Aorta (tissue), 5 donors: Measurements from ENCODE around the gene HCN1. TPM values are rescaled to one million over a fixed set of nuclear protein-coding genes. Genes with fewer than 3 reads are reported as not detected.

Source experiments
- ATAC-seq: fragments of 200-7000 bp; cut with Tn5 transposase; one replicate; pipeline ENCODE4 v1.9.1; 2022; ENCODE audit warnings: moderate library complexity; ENCODE audit not compliant: low FRiP score
- DNase-seq, 2 donors: peaks; one replicate each; pipeline ENCODE4 v3.0.0-alpha.2; 2020
- H3K27ac ChIP-seq, 2 donors: one replicate each; pipeline ENCODE4 v1.5.1; 2013; ENCODE audit warnings: low read length in 2 of 2, mild to moderate bottlenecking in 2 of 2, moderate library complexity in 2 of 2, control low read depth in 1 of 2, inconsistent platforms in 1 of 2, low read depth in 1 of 2
- H3K27me3 ChIP-seq, 2 donors: one replicate each; pipeline ENCODE4 v1.6.1; 2013; ENCODE audit warnings: control low read depth in 1 of 2, low read length in 1 of 2, mild to moderate bottlenecking in 1 of 2, moderate library complexity in 1 of 2; ENCODE audit not compliant: insufficient read depth in 2 of 2, control insufficient read depth in 1 of 2
- H3K36me3 ChIP-seq, 2 donors: one replicate each; pipeline ENCODE4 v1.6.1; 2013; ENCODE audit warnings: control low read depth in 1 of 2, low read length in 1 of 2, mild to moderate bottlenecking in 1 of 2; ENCODE audit not compliant: insufficient read depth in 2 of 2, control insufficient read depth in 1 of 2
- H3K4me1 ChIP-seq, 2 donors: one replicate each; pipeline ENCODE4 v1.6.1; 2013; ENCODE audit warnings: low read length in 2 of 2, control low read depth in 1 of 2, mild to moderate bottlenecking in 1 of 2, moderate library complexity in 1 of 2; ENCODE audit not compliant: insufficient read depth in 2 of 2, control insufficient read depth in 1 of 2
- H3K4me3 ChIP-seq, 2 donors: one replicate each; pipeline ENCODE4 v1.5.1; 2013; ENCODE audit warnings: low read length in 2 of 2, control low read depth in 1 of 2, mild to moderate bottlenecking in 1 of 2
- H3K9me3 ChIP-seq: one replicate; pipeline ENCODE4 v1.6.1; 2013; ENCODE audit warnings: mild to moderate bottlenecking, low read length; ENCODE audit not compliant: control insufficient read depth
- WGBS, 2 donors: extraction: QIAGEN DNeasy Blood & Tissue Kit; methylation state at CpG; one replicate each; pipeline ENCODE4 v1.1.7; 2013; 5-methylcytosine and 5-hydroxymethylcytosine counted together
- intact Hi-C, 2 donors: fragments of 100-400 bp; cut with DNase I; formaldehyde crosslinking; loops; one replicate each; pipeline versions ENCODE4 v1.14.2 to v1.15.0; 2022
- polyA plus RNA-seq, 2 donors: library from polyadenylated mRNA; stranded (reverse); fragments of 200-250 nt; gene quantifications; one replicate each; pipeline ENCODE4 v1.2.3, GENCODE V29; 2013
- total RNA-seq, 2 donors: library from RNA; stranded (reverse); fragmentation: NEBNext Ultra II Directional; extraction: Animal tissue kit (Norgen Biotek cat#: 25700); gene quantifications; one replicate each; pipeline ENCODE4 v1.2.1, GENCODE V29; 2021
- donor health status: healthy with polysubstance abuse.
- donor health status: Bipolar disorder and iron deficiency.
- donor health status: DM: no; HTN: no; CAD: no.
- donor health status: DM: no; HTN: no; CAD: no.
- donor health status: DM: yes; HTN: yes; CAD: no.

Gene HCN1
- total and polyA plus RNA-seq, 4 donors, result 0.18 TPM; not detected in 3

GRCh38 chr5:45277860-45278259, 418.3 kb downstream of the HCN1 start:
- H3K27ac ChIP-seq, result no peak overlapping the region
- no peaks in the 10 kb centered on the region for H3K27me3 ChIP-seq
- intact Hi-C loops, result no loop called here
- no peak for DNase-seq
- H3K4me3 ChIP-seq, result no peak overlapping the region
- no peaks in the 10 kb centered on the region for H3K36me3 ChIP-seq
- H3K4me1 ChIP-seq, result no peaks in the 10 kb centered on the region
- WGBS, 2 donors, result 64 to 65% methylated on average over 2 of the region's 2 CpGs
- no peaks in the 10 kb centered on the region for H3K9me3 ChIP-seq
- ATAC-seq, result no peak

GRCh38 chr5:45274241-45274640, 421.9 kb downstream of the HCN1 start:
- Histone ChIP-seq H3K4me3 (no peak overlapping the region), H3K36me3 (no peaks in the 10 kb centered on the region), H3K27me3 (no peaks in the 10 kb centered on the region), H3K9me3 (no peaks in the 10 kb centered on the region), H3K4me1 (no peaks in the 10 kb centered on the region), H3K27ac (no peak overlapping the region)
- intact Hi-C loops, result no loop called here
- WGBS, 2 donors, result 50 to 60% methylated on average over 2 of the region's 2 CpGs
- DNase-seq (no peak), ATAC-seq (no peak)

GRCh38 chr5:45271626-45272025, 424.6 kb downstream of the HCN1 start:
- Histone ChIP-seq H3K36me3 (no peaks in the 10 kb centered on the region), H3K4me1 (no peaks in the 10 kb centered on the region), H3K9me3 (no peaks in the 10 kb centered on the region), H3K27ac (no peak overlapping the region), H3K27me3 (no peaks in the 10 kb centered on the region), H3K4me3 (no peak overlapping the region)
- intact Hi-C loops, result no loop called here
- 6 to 14% methylated on average over 1 of the region's 1 CpG for WGBS, 2 donors
- ATAC-seq (no peak), DNase-seq (no peak)

- Histone ChIP-seq H3K27ac (no peak overlapping the region), H3K27me3 (no peaks in the 10 kb centered on the region), H3K9me3 (no peaks in the 10 kb centered on the region), H3K4me1 (no peaks in the 10 kb centered on the region), H3K4me3 (no peak overlapping the region), H3K36me3 (no peaks in the 10 kb centered on the region)
- ATAC-seq, result no peak
- intact Hi-C loops, result no loop called here
- DNase-seq, result no peak
- WGBS, 2 donors, result 76 to 79% methylated on average over 1 of the region's 1 CpG
Observed at GRCh38 chr5:45264447-45264846, 431.7 kb downstream of the HCN1 start.

GRCh38 chr5:45262061-45262590, 434.1 kb downstream of the HCN1 start:
- Histone ChIP-seq H3K9me3 (no peaks in the 10 kb centered on the region), H3K36me3 (no peaks in the 10 kb centered on the region), H3K27me3 (no peaks in the 10 kb centered on the region), H3K4me3 (no peak overlapping the region), H3K4me1 (no peaks in the 10 kb centered on the region), H3K27ac (no peak overlapping the region)
- ATAC-seq (peak; percentile 59), DNase-seq (no peak)
- intact Hi-C loops, result no loop called here
- 92 to 96% methylated on average over 29 of the region's 29 CpGs for WGBS, 2 donors

- no peaks in the 10 kb centered on the region for H3K36me3 ChIP-seq
- H3K4me3 ChIP-seq, result no peak overlapping the region
- no peak for DNase-seq
- H3K4me1 ChIP-seq, result no peaks in the 10 kb centered on the region
- ATAC-seq, result no peak
- no peak overlapping the region for H3K27ac ChIP-seq
- 89 to 90% methylated on average over 4 of the region's 4 CpGs for WGBS, 2 donors
- H3K27me3 ChIP-seq, result no peaks in the 10 kb centered on the region
- intact Hi-C loops, result no loop called here
- H3K9me3 ChIP-seq, result no peaks in the 10 kb centered on the region
Observed at GRCh38 chr5:45261125-45261524, 435.1 kb downstream of the HCN1 start.

- Histone ChIP-seq H3K27me3 (no peaks in the 10 kb centered on the region), H3K27ac (no peak overlapping the region), H3K4me1 (no peaks in the 10 kb centered on the region), H3K9me3 (no peaks in the 10 kb centered on the region), H3K4me3 (no peak overlapping the region), H3K36me3 (no peaks in the 10 kb centered on the region)
- WGBS, 2 donors, result 27 to 42% methylated on average over 3 of the region's 3 CpGs
- DNase-seq (no peak), ATAC-seq (no peak)
- intact Hi-C loops, result no loop called here
Observed at GRCh38 chr5:45260292-45260691, 435.9 kb downstream of the HCN1 start.

- 11 to 14% methylated on average over 1 of the region's 1 CpG for WGBS, 2 donors
- DNase-seq, result no peak
- intact Hi-C loops, result no loop called here
Observed at GRCh38 chr5:45252978-45253377, 443.2 kb downstream of the HCN1 start.

GRCh38 chr5:45252541-45252940, 443.6 kb downstream of the HCN1 start:
- ATAC-seq (no peak), DNase-seq (no peak)
- H3K4me3 ChIP-seq, result no peak overlapping the region
- H3K9me3 ChIP-seq, result no peaks in the 10 kb centered on the region
- no peaks in the 10 kb centered on the region for H3K36me3 ChIP-seq
- 76 to 80% methylated on average over 3 of the region's 3 CpGs for WGBS, 2 donors
- H3K27me3 ChIP-seq, result no peaks in the 10 kb centered on the region
- intact Hi-C loops, result no loop called here
- H3K27ac ChIP-seq, result no peak overlapping the region
- no peaks in the 10 kb centered on the region for H3K4me1 ChIP-seq

More at GRCh38 chr5:45252978-45253377, 443.2 kb downstream of the HCN1 start:
- no peaks in the 10 kb centered on the region for H3K9me3 ChIP-seq
- no peaks in the 10 kb centered on the region for H3K27me3 ChIP-seq
- no peak overlapping the region for H3K27ac ChIP-seq
- H3K4me3 ChIP-seq, result no peak overlapping the region
- H3K4me1 ChIP-seq, result no peaks in the 10 kb centered on the region
- no peaks in the 10 kb centered on the region for H3K36me3 ChIP-seq
- no peak for ATAC-seq
